ENCODE data around the gene CDH4.

CDH4 gene

DNA sequence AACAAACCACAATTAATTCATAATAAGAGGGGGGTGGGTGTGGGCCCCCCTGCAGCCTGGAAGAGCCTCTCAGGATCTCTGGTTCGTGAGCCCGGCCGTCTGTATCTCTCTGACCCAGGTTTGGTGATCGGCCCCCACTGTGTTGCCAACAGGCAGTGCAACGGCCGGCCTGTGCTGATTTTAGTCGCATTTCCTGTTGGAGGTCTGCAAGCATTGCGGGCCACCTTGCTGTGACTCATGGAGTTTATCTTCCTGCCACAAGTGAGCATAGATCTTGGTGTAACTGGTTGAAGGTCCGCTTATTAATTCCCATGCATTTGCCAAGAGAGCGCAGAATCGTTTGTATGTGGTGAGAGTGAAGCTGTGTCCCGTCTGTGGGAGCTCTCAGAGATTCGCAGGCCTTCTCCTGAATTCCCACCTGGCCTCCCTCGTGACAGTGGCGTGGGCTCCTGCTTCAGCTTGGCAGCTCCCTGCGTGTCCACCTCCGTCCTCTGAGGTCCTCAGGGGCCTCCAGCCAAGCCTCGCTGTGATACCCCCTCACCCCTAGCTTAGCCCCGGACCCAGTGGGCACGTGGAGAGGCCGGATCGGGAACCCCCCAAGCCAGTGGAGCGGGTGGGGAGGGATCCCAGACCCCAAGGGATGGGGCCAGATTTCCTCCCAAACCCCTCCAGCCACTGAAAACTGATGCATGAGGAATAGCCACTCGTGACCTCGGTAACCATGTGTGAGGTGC lies 269.8 kb downstream of the CDH4 start:
- Mint-ChIP-seq H3K9me3 (peaks cover 5% of the 10 kb centered on the region), H3K36me3 (ENCODE audit: insufficient read depth) (no peaks in the 10 kb centered on the region), H3K4me1 (no peaks in the 10 kb centered on the region), H3K4me3 (no peak overlapping the region), H3K27ac (ENCODE audit: low read depth) (no peak overlapping the region), H3K27me3 (no peaks in the 10 kb centered on the region)
- no peak for DNase-seq (ENCODE audit: low spot score in 2 of 2)
- no peak for ATAC-seq (replicated peaks; ENCODE audit: extremely low read depth, poor library complexity, severe bottlenecking)

DNA sequence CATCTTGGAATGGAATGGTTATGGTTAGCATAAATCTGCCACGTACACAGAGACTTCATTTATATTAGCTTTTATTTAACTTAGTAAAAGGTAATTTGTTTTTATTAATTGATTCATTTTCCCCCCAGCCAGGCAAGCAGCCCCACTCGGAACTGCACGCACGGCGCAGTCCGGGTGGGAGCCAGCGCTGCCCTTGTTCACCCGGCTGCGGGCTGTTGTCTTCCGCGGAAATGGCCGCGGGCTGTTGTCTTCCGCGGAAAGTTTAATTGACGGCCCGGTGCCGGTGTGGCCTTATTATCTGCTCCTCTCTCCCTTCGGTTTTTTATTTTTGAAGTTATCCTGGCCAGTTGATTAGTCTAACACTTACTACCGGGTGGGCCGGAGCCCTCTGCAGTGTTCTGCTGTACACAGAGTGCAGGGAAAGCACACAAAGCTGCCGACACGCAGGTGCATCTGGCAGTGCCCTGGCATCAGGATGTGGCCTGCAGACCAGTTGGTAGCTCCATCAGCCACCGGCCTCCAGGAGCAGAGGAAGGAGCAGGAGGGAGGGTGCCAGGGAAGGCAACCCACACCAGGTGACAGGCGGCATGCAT lies 270.5 kb downstream of the CDH4 start:
- H3K27ac Mint-ChIP-seq (ENCODE audit: low read depth) = no peak overlapping the region
- no peak overlapping the region for H3K4me3 Mint-ChIP-seq
- peaks cover 5% of the 10 kb centered on the region for H3K9me3 Mint-ChIP-seq
- H3K27me3 Mint-ChIP-seq = no peaks in the 10 kb centered on the region
- DNase-seq (ENCODE audit: low spot score in 2 of 2) (no peak), ATAC-seq (replicated peaks; ENCODE audit: extremely low read depth, poor library complexity, severe bottlenecking) (no peak)
- H3K4me1 Mint-ChIP-seq = no peaks in the 10 kb centered on the region
- H3K36me3 Mint-ChIP-seq (ENCODE audit: insufficient read depth) = no peaks in the 10 kb centered on the region

- H3K9me3 Mint-ChIP-seq = peaks cover 5% of the 10 kb centered on the region
- ATAC-seq (replicated peaks; ENCODE audit: extremely low read depth, poor library complexity, severe bottlenecking) = no peak
- no peak overlapping the region for H3K27ac Mint-ChIP-seq (ENCODE audit: low read depth)
Measured at GRCh38 chr20:61523145-61523544, 271.1 kb downstream of the CDH4 start.

DNA sequence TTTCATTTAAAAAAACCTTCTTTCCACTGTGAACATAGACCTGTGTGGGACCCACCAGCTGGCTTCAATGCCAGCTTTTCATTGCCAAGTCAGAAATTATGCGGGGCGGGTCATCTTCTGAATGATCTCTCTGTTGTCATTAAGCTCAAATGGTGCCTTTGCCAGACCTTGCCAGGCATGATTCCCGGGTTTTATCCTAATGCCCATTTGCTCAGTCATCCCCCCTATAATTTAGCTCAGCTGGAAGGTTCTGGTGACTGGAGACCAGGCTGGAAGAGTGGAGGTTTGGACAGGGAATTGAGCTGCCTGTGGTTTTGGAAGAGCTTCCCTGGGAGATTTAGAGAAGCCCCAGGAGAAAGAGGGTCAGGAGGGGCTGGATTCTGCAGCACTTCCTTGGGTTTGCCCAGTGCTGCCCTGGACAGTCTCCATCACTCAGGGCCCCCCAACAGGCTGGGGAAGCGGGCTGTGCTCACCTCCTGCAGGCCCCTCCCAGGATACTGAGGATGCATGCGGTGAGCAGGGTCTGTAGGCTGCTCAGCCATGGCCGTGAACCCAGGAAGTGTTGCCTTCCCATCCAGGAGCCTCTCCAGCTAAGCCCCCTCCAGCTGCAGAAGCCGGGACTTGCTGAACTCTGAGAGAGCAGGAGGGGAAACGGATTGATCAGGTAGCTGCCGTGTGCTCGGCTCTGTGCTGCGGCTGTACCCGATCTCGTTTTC lies 273.0 kb downstream of the CDH4 start:
- Mint-ChIP-seq H3K36me3 (ENCODE audit: insufficient read depth) (no peaks in the 10 kb centered on the region), H3K9me3 (no peaks in the 10 kb centered on the region), H3K27ac (ENCODE audit: low read depth) (no peak overlapping the region), H3K4me3 (no peak overlapping the region), H3K4me1 (no peaks in the 10 kb centered on the region), H3K27me3 (no peaks in the 10 kb centered on the region)
- DNase-seq (ENCODE audit: low spot score in 2 of 2) (no peak), ATAC-seq (replicated peaks; ENCODE audit: extremely low read depth, poor library complexity, severe bottlenecking) (no peak)

More at GRCh38 chr20:61523145-61523544, 271.1 kb downstream of the CDH4 start:
- no peaks in the 10 kb centered on the region for H3K36me3 Mint-ChIP-seq (ENCODE audit: insufficient read depth)
- DNase-seq (ENCODE audit: low spot score in 2 of 2) = no peak
- no peak overlapping the region for H3K4me3 Mint-ChIP-seq
- no peaks in the 10 kb centered on the region for H3K27me3 Mint-ChIP-seq
- H3K4me1 Mint-ChIP-seq = no peaks in the 10 kb centered on the region

GRCh38 chr20:61525781-61526431 lies 273.8 kb downstream of the CDH4 start:
- Mint-ChIP-seq H3K4me3 (no peak overlapping the region), H3K27ac (ENCODE audit: low read depth) (no peak overlapping the region), H3K4me1 (no peaks in the 10 kb centered on the region), H3K27me3 (no peaks in the 10 kb centered on the region), H3K9me3 (no peaks in the 10 kb centered on the region), H3K36me3 (ENCODE audit: insufficient read depth) (no peaks in the 10 kb centered on the region)
- no peak for DNase-seq (ENCODE audit: low spot score in 2 of 2)
- ATAC-seq (replicated peaks; ENCODE audit: extremely low read depth, poor library complexity, severe bottlenecking) = no peak

DNA sequence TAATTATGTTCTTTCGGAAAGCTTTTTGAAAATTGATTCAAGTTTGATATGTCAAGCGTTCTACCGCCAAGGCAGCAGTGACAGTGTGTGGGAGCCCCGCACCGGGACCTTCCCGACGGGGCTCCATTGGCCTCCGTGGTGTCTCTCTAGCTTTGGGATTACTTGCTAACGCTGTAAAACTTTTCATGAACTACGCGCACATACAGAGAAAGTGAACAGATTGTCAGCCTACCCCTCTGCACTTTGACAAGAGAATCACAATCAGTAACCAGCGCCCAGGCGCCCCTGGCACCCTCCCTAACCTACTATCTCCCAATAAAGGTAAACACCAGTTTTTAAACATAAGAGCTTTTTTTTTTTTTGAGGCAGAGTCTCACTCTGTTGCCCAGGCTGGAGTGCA lies 274.8 kb downstream of the CDH4 start:
- Mint-ChIP-seq H3K4me1 (no peaks in the 10 kb centered on the region), H3K9me3 (no peaks in the 10 kb centered on the region), H3K27me3 (no peaks in the 10 kb centered on the region), H3K27ac (ENCODE audit: low read depth) (no peak overlapping the region), H3K36me3 (ENCODE audit: insufficient read depth) (no peaks in the 10 kb centered on the region), H3K4me3 (no peak overlapping the region)
- no peak for ATAC-seq (replicated peaks; ENCODE audit: extremely low read depth, poor library complexity, severe bottlenecking)
- no peak for DNase-seq (ENCODE audit: low spot score in 2 of 2)

- DNase-seq (ENCODE audit: low spot score in 2 of 2) = no peak
- H3K36me3 Mint-ChIP-seq (ENCODE audit: insufficient read depth) = no peaks in the 10 kb centered on the region
- H3K4me1 Mint-ChIP-seq = no peaks in the 10 kb centered on the region
- H3K4me3 Mint-ChIP-seq = no peak overlapping the region
- no peaks in the 10 kb centered on the region for H3K9me3 Mint-ChIP-seq
- H3K27ac Mint-ChIP-seq (ENCODE audit: low read depth) = no peak overlapping the region
- no peaks in the 10 kb centered on the region for H3K27me3 Mint-ChIP-seq
- ATAC-seq (replicated peaks; ENCODE audit: extremely low read depth, poor library complexity, severe bottlenecking) = no peak
Measured at GRCh38 chr20:61527626-61528025, 275.6 kb downstream of the CDH4 start.

DNA sequence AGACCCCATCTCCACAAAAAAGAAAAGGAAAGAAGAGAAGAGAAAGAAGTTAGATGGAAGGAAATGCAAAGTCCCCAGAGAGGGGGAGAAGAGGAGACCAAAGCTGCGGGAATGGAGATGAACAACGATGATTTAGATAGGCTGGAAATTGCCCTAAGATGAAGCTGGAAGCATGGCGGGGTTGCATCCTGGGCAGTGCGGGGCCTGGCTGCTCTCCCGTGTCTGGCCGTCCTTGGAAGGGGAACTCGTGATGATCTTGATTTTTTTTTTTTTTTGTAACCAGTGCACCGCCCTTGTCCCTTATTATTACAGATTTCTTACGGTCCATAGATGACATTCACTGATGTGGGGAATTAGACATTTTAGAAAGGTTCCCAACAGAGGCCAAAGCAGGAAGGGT lies 276.5 kb downstream of the CDH4 start:
- Mint-ChIP-seq H3K36me3 (ENCODE audit: insufficient read depth) (no peaks in the 10 kb centered on the region), H3K4me1 (no peaks in the 10 kb centered on the region), H3K27ac (ENCODE audit: low read depth) (no peak overlapping the region), H3K4me3 (no peak overlapping the region), H3K9me3 (no peaks in the 10 kb centered on the region), H3K27me3 (no peaks in the 10 kb centered on the region)
- DNase-seq (ENCODE audit: low spot score in 2 of 2) (no peak), ATAC-seq (replicated peaks; ENCODE audit: extremely low read depth, poor library complexity, severe bottlenecking) (no peak)

- H3K4me3 Mint-ChIP-seq = no peak overlapping the region
- no peak overlapping the region for H3K27ac Mint-ChIP-seq (ENCODE audit: low read depth)
- no peaks in the 10 kb centered on the region for H3K9me3 Mint-ChIP-seq
- DNase-seq (ENCODE audit: low spot score in 2 of 2) = no peak
- no peaks in the 10 kb centered on the region for H3K4me1 Mint-ChIP-seq
- H3K27me3 Mint-ChIP-seq = no peaks in the 10 kb centered on the region
- no peaks in the 10 kb centered on the region for H3K36me3 Mint-ChIP-seq (ENCODE audit: insufficient read depth)
- no peak for ATAC-seq (replicated peaks; ENCODE audit: extremely low read depth, poor library complexity, severe bottlenecking)
Measured at GRCh38 chr20:61529354-61529753, 277.3 kb downstream of the CDH4 start.

- H3K36me3 Mint-ChIP-seq (ENCODE audit: insufficient read depth) = no peaks in the 10 kb centered on the region
- no peaks in the 10 kb centered on the region for H3K27me3 Mint-ChIP-seq
- H3K4me1 Mint-ChIP-seq = no peaks in the 10 kb centered on the region
- no peaks in the 10 kb centered on the region for H3K9me3 Mint-ChIP-seq
- ATAC-seq (replicated peaks; ENCODE audit: extremely low read depth, poor library complexity, severe bottlenecking) = no peak
- DNase-seq (ENCODE audit: low spot score in 2 of 2) = no peak
- H3K4me3 Mint-ChIP-seq = no peak overlapping the region
- no peak overlapping the region for H3K27ac Mint-ChIP-seq (ENCODE audit: low read depth)
Measured at GRCh38 chr20:61531553-61532345, 279.7 kb downstream of the CDH4 start.

GRCh38 chr20:61532736-61533135 lies 280.7 kb downstream of the CDH4 start:
- H3K9me3 Mint-ChIP-seq = no peaks in the 10 kb centered on the region
- H3K27me3 Mint-ChIP-seq = no peaks in the 10 kb centered on the region
- no peak overlapping the region for H3K27ac Mint-ChIP-seq (ENCODE audit: low read depth)
- DNase-seq (ENCODE audit: low spot score in 2 of 2) (no peak), ATAC-seq (replicated peaks; ENCODE audit: extremely low read depth, poor library complexity, severe bottlenecking) (no peak)
- H3K4me1 Mint-ChIP-seq = no peaks in the 10 kb centered on the region
- H3K4me3 Mint-ChIP-seq = no peak overlapping the region
- H3K36me3 Mint-ChIP-seq (ENCODE audit: insufficient read depth) = no peaks in the 10 kb centered on the region

GRCh38 chr20:61533231-61533631 lies 281.2 kb downstream of the CDH4 start:
- no peak for DNase-seq (ENCODE audit: low spot score in 2 of 2)
- H3K4me3 Mint-ChIP-seq = no peak overlapping the region
- no peak for ATAC-seq (replicated peaks; ENCODE audit: extremely low read depth, poor library complexity, severe bottlenecking)
- H3K4me1 Mint-ChIP-seq = no peaks in the 10 kb centered on the region
- H3K27ac Mint-ChIP-seq (ENCODE audit: low read depth) = no peak overlapping the region
- H3K9me3 Mint-ChIP-seq = no peaks in the 10 kb centered on the region
- H3K36me3 Mint-ChIP-seq (ENCODE audit: insufficient read depth) = no peaks in the 10 kb centered on the region
- no peaks in the 10 kb centered on the region for H3K27me3 Mint-ChIP-seq

Measured in central memory CD8-positive, alpha-beta T cell (primary cell).